ENCODE results near the gene KRTAP9-8. TPM values are rescaled to one million over a fixed set of nuclear protein-coding genes. Genes with fewer than 3 reads are reported as not detected.
"Not testable (repeated sequence)": the region's sequence is repeated elsewhere in the genome, so short reads cannot be mapped to it uniquely, and the experiment has no call there.

KRTAP9-8 gene
- polyA plus RNA-seq, 1 donor (not counting 4 experiments of a cell fraction or from before 2014, with no cell fraction given): not detected

DNA sequence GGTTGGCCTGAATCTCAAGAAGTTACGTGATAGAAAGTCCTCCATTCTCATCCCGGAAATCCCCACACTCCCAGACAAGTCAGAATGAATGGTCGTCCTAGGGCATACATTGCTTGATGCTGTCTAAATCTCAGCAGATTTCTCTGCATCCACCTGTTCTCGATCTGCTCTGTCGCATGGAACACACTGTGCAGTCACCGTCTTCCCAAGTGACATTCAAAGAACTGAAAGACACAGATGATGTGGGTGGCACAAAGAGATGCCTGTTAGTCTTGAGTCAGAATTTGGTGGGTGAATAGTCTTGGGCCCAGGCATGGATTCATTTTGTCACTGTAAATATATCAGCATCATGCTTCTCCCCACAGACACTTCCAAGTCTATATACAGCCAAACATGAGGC, 6.1 kb upstream of the KRTAP9-8 start:
- Histone ChIP-seq H4K20me1 (ENCODE audit: control insufficient read depth, extremely low read depth, insufficient read depth, low read length) (no peaks in the 10 kb centered on the region), H3K9me1 (ENCODE audit: control insufficient read depth, extremely low read depth, insufficient read depth, low read length) (no peaks in the 10 kb centered on the region), H3K9ac (ENCODE audit: control insufficient read depth, extremely low read depth, insufficient read depth, low read length) (no peak overlapping the region), H3K27ac (ENCODE audit: control insufficient read depth, insufficient read depth, low read length) (no peak overlapping the region), H3K4me3 (ENCODE audit: control insufficient read depth in 2 of 3, extremely low read depth in 1 of 3, insufficient read depth in 2 of 3, low read depth in 1 of 3, low read length in 3 of 3) (no peak overlapping the region), H3K9me3 (ENCODE audit: control insufficient read depth, low read depth, low read length) (no peaks in the 10 kb centered on the region), H3K79me2 (ENCODE audit: control insufficient read depth, insufficient read depth, low read length) (no peaks in the 10 kb centered on the region), H2AFZ (ENCODE audit: control insufficient read depth, low read length) (no peak overlapping the region), H3K4me1 (ENCODE audit: control insufficient read depth, extremely low read depth, insufficient read depth, low read length) (no peaks in the 10 kb centered on the region), H3K27me3 (ENCODE audit: control insufficient read depth, extremely low read depth, insufficient read depth, low read length) (no peaks in the 10 kb centered on the region), H3K36me3 (ENCODE audit: control insufficient read depth in 2 of 2, extremely low read depth in 1 of 2, insufficient read depth in 2 of 2, low read length in 2 of 2) (no peaks in the 10 kb centered on the region), H3K4me2 (ENCODE audit: control insufficient read depth, extremely low read depth, insufficient read depth, low read depth, low read length) (no peak overlapping the region)
- FAIRE-seq: no peak
- dilution Hi-C loops (cut with MboI; ENCODE audit: extremely low pct_ligation_motif_present, low sequenced_read_pairs): no loop called here
- no peak for DNase-seq (ENCODE audit: low read depth, low spot score)
- TF ChIP-seq CTCF (optimal IDR thresholded peaks at IDR 0.05 in 1 of 3, IDR thresholded peaks at IDR 0.05 in 1 of 3, conservative IDR thresholded peaks at IDR 0.05 in 1 of 3; ENCODE audit: extremely low read depth in 1 of 3, insufficient read depth in 2 of 3, low read length in 3 of 3) (no peak), EZH2 (IDR thresholded peaks at IDR 0.05; ENCODE audit: low read length) (no peak)

DNA sequence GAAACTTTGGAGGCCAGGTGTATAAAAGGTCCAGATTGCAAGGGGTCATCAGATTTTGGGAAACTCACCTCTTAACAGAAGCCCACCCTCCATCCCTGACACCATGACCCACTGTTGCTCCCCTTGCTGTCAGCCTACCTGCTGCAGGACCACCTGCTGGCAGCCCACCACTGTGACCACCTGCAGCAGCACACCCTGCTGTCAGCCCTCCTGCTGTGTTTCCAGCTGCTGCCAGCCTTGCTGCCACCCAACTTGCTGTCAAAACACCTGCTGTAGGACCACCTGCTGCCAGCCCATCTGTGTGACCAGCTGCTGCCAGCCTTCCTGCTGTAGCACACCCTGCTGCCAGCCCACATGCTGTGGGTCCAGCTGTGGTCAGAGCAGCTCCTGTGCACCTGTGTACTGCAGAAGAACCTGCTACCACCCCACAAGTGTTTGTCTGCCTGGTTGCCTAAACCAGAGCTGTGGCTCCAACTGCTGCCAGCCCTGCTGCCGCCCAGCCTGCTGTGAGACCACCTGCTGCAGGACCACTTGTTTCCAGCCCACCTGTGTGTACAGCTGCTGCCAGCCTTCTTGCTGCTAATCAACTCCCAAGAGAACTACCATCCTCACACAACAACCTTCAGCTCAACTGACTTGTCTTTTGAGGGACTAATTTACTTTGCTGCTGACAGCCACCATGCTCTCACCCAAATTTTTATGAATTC, 5.2 kb upstream of the KRTAP9-8 start, which contains the start of gene KRTAP9-3:
Gene KRTAP9-3 (plus strand): TSS at position 51 of the 707 bp plus-strand sequence. CDS start 53 bp downstream, at position 104.
- H2AFZ ChIP-seq (ENCODE audit: control insufficient read depth, low read length); H4K20me1 ChIP-seq (ENCODE audit: control insufficient read depth, extremely low read depth, insufficient read depth, low read length); H3K36me3 ChIP-seq (ENCODE audit: control insufficient read depth in 2 of 2, extremely low read depth in 1 of 2, insufficient read depth in 2 of 2, low read length in 2 of 2); H3K4me1 ChIP-seq (ENCODE audit: control insufficient read depth, extremely low read depth, insufficient read depth, low read length); FAIRE-seq; H3K9me1 ChIP-seq (ENCODE audit: control insufficient read depth, extremely low read depth, insufficient read depth, low read length); H3K9me3 ChIP-seq (ENCODE audit: control insufficient read depth, low read depth, low read length); DNase-seq (ENCODE audit: low read depth, low spot score); H3K27me3 ChIP-seq (ENCODE audit: control insufficient read depth, extremely low read depth, insufficient read depth, low read length); H3K27ac ChIP-seq (ENCODE audit: control insufficient read depth, insufficient read depth, low read length); H3K9ac ChIP-seq (ENCODE audit: control insufficient read depth, extremely low read depth, insufficient read depth, low read length); dilution Hi-C loops (cut with MboI; ENCODE audit: extremely low pct_ligation_motif_present, low sequenced_read_pairs); H3K79me2 ChIP-seq (ENCODE audit: control insufficient read depth, insufficient read depth, low read length); H3K4me2 ChIP-seq (ENCODE audit: control insufficient read depth, extremely low read depth, insufficient read depth, low read depth, low read length); H3K4me3 ChIP-seq (ENCODE audit: control insufficient read depth in 2 of 3, extremely low read depth in 1 of 3, insufficient read depth in 2 of 3, low read depth in 1 of 3, low read length in 3 of 3): not testable (repeated sequence)

- not testable (repeated sequence) for FAIRE-seq; H3K4me2 ChIP-seq (ENCODE audit: control insufficient read depth, extremely low read depth, insufficient read depth, low read depth, low read length)
Observed at GRCh38 chr17:41237116-41237515, 683 bp upstream of the KRTAP9-8 start.

DNA sequence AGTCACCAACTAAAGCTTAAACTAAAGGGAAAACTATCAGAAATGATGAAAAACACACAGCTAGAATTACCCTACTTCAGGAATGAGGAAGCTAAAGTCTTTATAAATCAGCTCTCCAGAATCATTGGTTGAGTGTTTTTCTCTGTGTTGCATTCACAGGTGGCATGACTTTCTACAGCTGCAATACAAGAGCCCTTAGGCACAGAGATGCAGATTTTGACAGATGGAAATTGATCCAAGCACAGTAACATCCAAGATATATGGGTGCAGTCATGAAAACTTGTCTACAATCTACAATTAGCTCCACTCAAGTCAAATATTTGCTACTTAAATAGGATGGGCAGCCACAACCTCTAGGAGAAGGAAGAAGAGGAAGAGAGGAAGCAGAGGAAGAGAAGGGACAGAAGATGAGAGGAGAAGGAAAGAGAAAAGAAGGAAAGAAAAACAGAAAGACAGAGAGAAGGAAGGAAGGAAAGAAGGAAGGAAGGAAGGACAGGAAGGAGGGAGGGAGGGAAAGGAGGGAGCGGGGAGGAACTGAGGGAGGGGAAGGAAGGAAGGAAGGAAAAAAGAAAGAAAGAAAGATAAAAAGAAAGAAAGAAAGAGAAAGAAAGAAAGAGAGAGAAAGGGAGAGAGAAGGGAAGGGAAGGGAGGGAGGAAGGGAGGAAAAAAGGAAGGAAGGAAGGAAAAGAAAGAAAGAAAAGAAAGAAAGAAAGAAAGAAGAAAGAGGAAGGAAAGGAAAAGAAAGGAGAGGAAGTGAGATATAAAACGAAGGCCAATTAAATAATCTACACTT, 9.4 kb downstream of the KRTAP9-8 start:
- H2AFZ ChIP-seq (ENCODE audit: control insufficient read depth, low read length); H3K4me2 ChIP-seq (ENCODE audit: control insufficient read depth, extremely low read depth, insufficient read depth, low read depth, low read length); H3K27ac ChIP-seq (ENCODE audit: control insufficient read depth, insufficient read depth, low read length); H3K27me3 ChIP-seq (ENCODE audit: control insufficient read depth, extremely low read depth, insufficient read depth, low read length); H3K9me1 ChIP-seq (ENCODE audit: control insufficient read depth, extremely low read depth, insufficient read depth, low read length); FAIRE-seq; H3K4me3 ChIP-seq (ENCODE audit: control insufficient read depth in 2 of 3, extremely low read depth in 1 of 3, insufficient read depth in 2 of 3, low read depth in 1 of 3, low read length in 3 of 3); H3K9me3 ChIP-seq (ENCODE audit: control insufficient read depth, low read depth, low read length); H3K4me1 ChIP-seq (ENCODE audit: control insufficient read depth, extremely low read depth, insufficient read depth, low read length); dilution Hi-C loops (cut with MboI; ENCODE audit: extremely low pct_ligation_motif_present, low sequenced_read_pairs); H3K79me2 ChIP-seq (ENCODE audit: control insufficient read depth, insufficient read depth, low read length); H3K9ac ChIP-seq (ENCODE audit: control insufficient read depth, extremely low read depth, insufficient read depth, low read length); DNase-seq (ENCODE audit: low read depth, low spot score); H4K20me1 ChIP-seq (ENCODE audit: control insufficient read depth, extremely low read depth, insufficient read depth, low read length); H3K36me3 ChIP-seq (ENCODE audit: control insufficient read depth in 2 of 2, extremely low read depth in 1 of 2, insufficient read depth in 2 of 2, low read length in 2 of 2): not testable (repeated sequence)

More at GRCh38 chr17:41237116-41237515, 683 bp upstream of the KRTAP9-8 start:
- H4K20me1 ChIP-seq (ENCODE audit: control insufficient read depth, extremely low read depth, insufficient read depth, low read length); H3K27me3 ChIP-seq (ENCODE audit: control insufficient read depth, extremely low read depth, insufficient read depth, low read length); H3K4me3 ChIP-seq (ENCODE audit: control insufficient read depth in 2 of 3, extremely low read depth in 1 of 3, insufficient read depth in 2 of 3, low read depth in 1 of 3, low read length in 3 of 3); dilution Hi-C loops (cut with MboI; ENCODE audit: extremely low pct_ligation_motif_present, low sequenced_read_pairs); H3K27ac ChIP-seq (ENCODE audit: control insufficient read depth, insufficient read depth, low read length); H3K4me1 ChIP-seq (ENCODE audit: control insufficient read depth, extremely low read depth, insufficient read depth, low read length); DNase-seq (ENCODE audit: low read depth, low spot score); H3K36me3 ChIP-seq (ENCODE audit: control insufficient read depth in 2 of 2, extremely low read depth in 1 of 2, insufficient read depth in 2 of 2, low read length in 2 of 2); H3K9me3 ChIP-seq (ENCODE audit: control insufficient read depth, low read depth, low read length); H3K9ac ChIP-seq (ENCODE audit: control insufficient read depth, extremely low read depth, insufficient read depth, low read length); H3K79me2 ChIP-seq (ENCODE audit: control insufficient read depth, insufficient read depth, low read length); H3K9me1 ChIP-seq (ENCODE audit: control insufficient read depth, extremely low read depth, insufficient read depth, low read length); H2AFZ ChIP-seq (ENCODE audit: control insufficient read depth, low read length): not testable (repeated sequence)
